Upper lobe of right lung (tissue), 1 donor: Measurements from ENCODE around the gene SLC6A18. TPM values are rescaled to one million over a fixed set of nuclear protein-coding genes. Genes with fewer than 3 reads are reported as not detected.
A peak's percentile ranks its signal among the peaks of the same experiment; 100 is the strongest.
"Not testable (repeated sequence)": the region's sequence is repeated elsewhere in the genome, so short reads cannot be mapped to it uniquely, and the experiment has no call there.

Source experiments
- ATAC-seq: fragments of 200-7000 bp; cut with Tn5 transposase; one replicate; pipeline ENCODE4 v1.9.1; 2020; ENCODE audit warnings: mild to moderate bottlenecking, moderate library complexity
- DNase-seq: peaks from one replicate; pipeline ENCODE4 v3.0.0-alpha.2; 2020
- H3K27ac ChIP-seq: fragments of 200-600 bp; one replicate; pipeline ENCODE4 v1.8.0; 2022
- H3K27me3 ChIP-seq: fragments of 200-600 bp; one replicate; pipeline ENCODE4 v1.8.0; 2022; ENCODE audit warnings: mild to moderate bottlenecking
- H3K36me3 ChIP-seq: fragments of 200-600 bp; one replicate; pipeline ENCODE4 v1.8.0; 2022
- H3K4me1 ChIP-seq: fragments of 200-600 bp; one replicate; pipeline ENCODE4 v1.8.0; 2022
- H3K4me3 ChIP-seq: fragments of 200-600 bp; one replicate; pipeline ENCODE4 v1.8.0; 2022; ENCODE audit warnings: mild to moderate bottlenecking
- H3K9me3 ChIP-seq: fragments of 200-600 bp; one replicate; pipeline ENCODE4 v1.8.0; 2022
- CTCF ChIP-seq: fragments of 200-600 bp; IDR thresholded peaks from one replicate; pipeline ENCODE4 v1.8.0; 2022; ENCODE audit warnings: antibody characterized with exemption
- intact Hi-C: fragments of 100-400 bp; cut with DNase I; formaldehyde crosslinking; loops from one replicate; pipeline ENCODE4 v1.11.0; 2022
- total RNA-seq: library from RNA; stranded (reverse); fragmentation: NEBNext Ultra II Directional; extraction: Animal tissue kit (Norgen Biotek cat#: 25700); gene quantifications from one replicate; pipeline ENCODE4 v1.2.1, GENCODE V29; 2021
- donor health status: DM: no; HTN: yes; CAD: no; lungs with severe emphysema.

Gene SLC6A18
- total RNA-seq, 1 donor from 2014 or later = not detected

DNA sequence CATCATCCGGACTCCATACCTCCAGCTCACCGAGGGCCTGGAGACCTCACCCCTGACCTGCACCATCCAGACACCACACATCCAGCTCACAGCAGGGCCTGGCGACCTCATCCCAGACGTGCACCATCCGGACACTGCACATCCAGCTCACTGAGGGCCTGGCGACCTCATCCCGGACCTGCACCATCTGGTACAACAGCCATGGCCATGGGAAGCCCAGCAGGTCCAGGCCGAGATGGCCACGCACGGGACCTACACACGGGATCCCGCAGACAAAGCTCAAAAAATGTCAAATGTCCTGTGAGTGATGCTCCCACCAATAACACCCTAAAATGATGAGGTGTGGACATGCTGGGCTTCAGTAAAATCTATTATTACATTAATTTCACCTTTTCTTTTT, 60.0 kb downstream of the SLC6A18 start:
- peak; percentile 37 for DNase-seq
- no peaks in the 10 kb centered on the region for H3K4me1 ChIP-seq
- no peaks in the 10 kb centered on the region for H3K27me3 ChIP-seq
- H3K36me3 ChIP-seq = no peaks in the 10 kb centered on the region
- no peak for TF ChIP-seq CTCF
- no peak overlapping the region for H3K4me3 ChIP-seq
- intact Hi-C loops = no loop called here
- H3K9me3 ChIP-seq = no peaks in the 10 kb centered on the region
- ATAC-seq = no peak
- no peak overlapping the region for H3K27ac ChIP-seq

GRCh38 chr5:1285883-1286291, 60.7 kb downstream of the SLC6A18 start:
- H3K4me3 ChIP-seq = no peak overlapping the region
- H3K27me3 ChIP-seq = no peaks in the 10 kb centered on the region
- no peak for ATAC-seq
- H3K4me1 ChIP-seq = no peaks in the 10 kb centered on the region
- TF ChIP-seq CTCF = no peak
- H3K27ac ChIP-seq = no peak overlapping the region
- no peaks in the 10 kb centered on the region for H3K9me3 ChIP-seq
- intact Hi-C loops = no loop called here
- DNase-seq = peak; percentile 55
- H3K36me3 ChIP-seq = no peaks in the 10 kb centered on the region

DNA sequence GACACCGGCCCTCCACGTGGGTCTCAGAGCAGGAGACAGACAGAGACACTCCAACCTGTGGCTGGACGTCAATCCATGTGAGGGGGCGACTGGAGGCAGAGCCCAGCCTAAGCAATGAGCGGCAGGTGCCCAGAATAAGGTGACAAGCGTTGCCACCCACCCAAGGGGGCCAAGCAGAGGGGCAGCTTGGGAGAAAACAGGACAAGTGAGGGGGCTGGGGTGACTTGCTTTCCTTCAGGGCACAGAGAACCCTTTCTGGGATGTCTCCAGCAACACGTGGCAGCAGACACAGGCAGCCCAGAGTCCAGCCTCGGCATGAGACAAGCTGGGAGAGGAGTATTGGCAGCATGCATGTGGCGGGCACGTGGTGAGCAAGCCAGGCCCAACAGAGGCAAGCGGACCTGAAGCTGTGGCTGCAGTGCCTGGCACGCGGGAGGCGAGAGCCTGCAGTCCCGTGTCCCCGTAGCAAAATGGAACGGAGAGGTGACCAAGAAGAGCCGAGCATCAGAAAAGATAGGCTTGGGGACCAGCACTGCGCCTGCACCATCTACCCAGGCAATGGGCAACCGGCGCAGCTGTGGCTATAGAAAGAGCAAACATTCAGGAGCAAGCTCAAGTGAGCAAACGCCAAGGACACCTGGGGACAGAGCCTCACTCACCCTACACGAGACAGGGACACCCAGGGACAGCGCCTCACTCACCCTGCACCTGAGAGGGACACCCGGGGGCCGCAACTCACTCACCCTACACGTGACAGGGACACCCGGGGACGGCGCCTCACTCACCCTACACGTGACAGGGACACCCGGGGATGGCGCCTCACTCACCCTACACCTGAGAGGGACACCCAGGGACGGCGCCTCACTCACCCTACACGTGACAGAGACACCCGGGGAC, 63.5 kb downstream of the SLC6A18 start:
- H3K4me1 ChIP-seq = no peaks in the 10 kb centered on the region
- H3K36me3 ChIP-seq = no peaks in the 10 kb centered on the region
- no peak for TF ChIP-seq CTCF
- peaks cover 11% of the 10 kb centered on the region for H3K27me3 ChIP-seq
- no peak overlapping the region for H3K4me3 ChIP-seq
- no peaks in the 10 kb centered on the region for H3K9me3 ChIP-seq
- no peak overlapping the region for H3K27ac ChIP-seq
- ATAC-seq (no peak), DNase-seq (peak; percentile 49)
- intact Hi-C loops = no loop called here

- H3K27ac ChIP-seq, DNase-seq, H3K4me1 ChIP-seq, H3K9me3 ChIP-seq, ATAC-seq, intact Hi-C loops, H3K36me3 ChIP-seq, H3K4me3 ChIP-seq: not testable (repeated sequence)
- peaks cover 20% of the 10 kb centered on the region for H3K27me3 ChIP-seq
These were observed 64.4 kb downstream of the SLC6A18 start for GRCh38 chr5:1289559-1289958.

DNA sequence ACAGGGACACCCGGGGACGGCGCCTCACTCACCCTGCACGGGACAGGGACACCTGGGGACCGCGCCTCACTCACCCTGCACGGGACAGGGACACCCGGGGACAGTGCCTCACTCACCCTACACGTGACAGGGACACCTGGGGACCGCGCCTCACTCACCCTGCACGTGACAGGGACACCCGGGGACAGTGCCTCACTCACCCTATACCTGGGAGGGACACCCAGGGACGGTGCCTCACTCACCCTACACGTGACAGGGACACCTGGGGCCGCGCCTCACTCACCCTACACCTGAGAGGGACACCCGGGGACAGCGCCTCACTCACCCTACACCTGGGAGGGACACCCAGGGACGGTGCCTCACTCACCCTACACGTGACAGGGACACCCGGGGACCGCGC, 65.8 kb downstream of the SLC6A18 start:
- intact Hi-C loops, ATAC-seq, H3K9me3 ChIP-seq, H3K27ac ChIP-seq, H3K36me3 ChIP-seq, H3K4me3 ChIP-seq, H3K4me1 ChIP-seq: not testable (repeated sequence)
- H3K27me3 ChIP-seq = peaks cover 23% of the 10 kb centered on the region
- DNase-seq = peak; percentile 36

DNA sequence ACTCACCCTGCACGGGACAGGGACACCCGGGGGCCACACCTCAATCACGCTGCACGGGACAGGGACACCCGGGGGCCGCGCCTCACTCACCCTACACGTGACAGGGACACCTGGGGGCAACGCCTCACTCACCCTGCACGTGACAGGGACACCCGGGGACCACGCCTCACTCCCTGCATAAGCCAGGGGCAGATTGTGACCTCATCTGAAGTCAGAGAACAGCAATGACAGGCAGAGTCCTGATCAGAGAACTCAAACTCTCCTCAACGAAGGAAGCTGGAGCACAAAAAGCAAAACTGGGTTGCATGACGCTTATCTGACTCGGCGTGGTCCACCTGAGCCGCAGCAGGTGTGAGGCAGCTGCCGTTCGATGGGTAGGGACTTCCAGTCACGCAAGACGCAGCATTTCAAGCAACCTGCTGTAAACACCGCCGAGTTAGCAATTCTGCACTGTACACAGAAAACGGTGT, 66.5 kb downstream of the SLC6A18 start:
- H3K27me3 ChIP-seq = peaks cover 23% of the 10 kb centered on the region
- no peak overlapping the region for H3K4me3 ChIP-seq
- TF ChIP-seq CTCF = no peak
- no peaks in the 10 kb centered on the region for H3K9me3 ChIP-seq
- intact Hi-C loops = no loop called here
- DNase-seq (peak; percentile 36), ATAC-seq (no peak)
- no peak overlapping the region for H3K27ac ChIP-seq
- H3K4me1 ChIP-seq = no peaks in the 10 kb centered on the region
- no peaks in the 10 kb centered on the region for H3K36me3 ChIP-seq
